H1 (cell line): Measurements from ENCODE around the gene MCUB.

Experiments
- CBX5 ChIP-seq: fragments of 300-800, 300-1000 bp; sonication (generic); IDR thresholded peaks from 2 replicates; pipeline ENCODE4 v1.7.1; 2016; ENCODE audit warnings: antibody characterized with exemption, low read length, low read depth
- CEBPB ChIP-seq: IDR thresholded peaks from 2 replicates; pipeline ENCODE4 v1.6.1; 2012; ENCODE audit warnings: low read depth, low read length
- CTCF ChIP-seq, 3 experiments: IDR thresholded peaks; 1 replicate in 2 of 3; 2 replicates in 1 of 3; pipeline versions ENCODE4 v1.5.1 to v1.6.1; 2011; ENCODE audit warnings: low read length in 3 of 3, mild to moderate bottlenecking in 3 of 3, inconsistent platforms in 2 of 3, low read depth in 1 of 3, moderate library complexity in 1 of 3; ENCODE audit not compliant: insufficient read depth in 1 of 3; ENCODE audit errors: control extremely low read depth in 1 of 3
- USF2 ChIP-seq: IDR thresholded peaks from 2 replicates; pipeline ENCODE4 v1.6.1; 2011; ENCODE audit warnings: low read length, improper control_type of control experiment

- TF ChIP-seq CTCF (IDR thresholded peaks at IDR 0.05; ENCODE audit: control extremely low read depth in 1 of 3, insufficient read depth in 1 of 3, low read depth in 1 of 3, low read length in 3 of 3) (no peak), CBX5 (no peak), USF2 (no peak), CEBPB (no peak)
Measured at GRCh38 chr4:109649872-109650271, 89.8 kb downstream of the MCUB start.
